ENCODE measurements around the gene CDYL2.

CDYL2 gene

DNA sequence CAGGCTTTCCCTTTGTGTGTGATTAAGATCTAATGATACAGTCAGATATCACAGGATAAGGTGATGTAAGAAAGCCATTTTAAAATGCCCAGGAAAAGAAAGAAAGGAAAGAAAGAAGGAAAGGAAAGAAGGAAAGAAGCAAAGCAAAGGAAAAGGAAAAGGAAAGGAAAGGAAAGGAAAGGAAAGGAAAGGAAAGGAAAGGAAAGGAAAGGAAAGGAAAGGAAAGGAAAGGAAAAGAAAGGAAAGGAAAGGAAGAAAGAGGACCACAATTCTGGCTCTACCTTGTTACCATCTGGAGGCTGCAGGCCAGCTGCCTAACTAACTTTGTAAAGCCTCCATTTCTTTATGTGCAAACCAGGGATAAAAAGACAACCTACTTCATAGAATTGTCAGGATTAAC is 132.0 kb downstream of the CDYL2 start:
- no peak overlapping the region for H3K4me3 ChIP-seq (ENCODE audit: low read depth, low read length)
- no peaks in the 10 kb centered on the region for H3K36me3 ChIP-seq (ENCODE audit: control insufficient read depth, insufficient read depth, low read length)
- H3K27me3 ChIP-seq (ENCODE audit: control insufficient read depth, insufficient read depth, low read length): no peaks in the 10 kb centered on the region
- H3K9ac ChIP-seq (ENCODE audit: low read length): no peak overlapping the region
- no peaks in the 10 kb centered on the region for H3K9me3 ChIP-seq (ENCODE audit: control insufficient read depth, insufficient read depth, low read depth, low read length)
- H3K27ac ChIP-seq (ENCODE audit: low read depth, low read length): no peak overlapping the region
- peaks cover 4% of the 10 kb centered on the region; the same call in 1 of the 2 replicates for H3K4me1 ChIP-seq (ENCODE audit: control insufficient read depth, insufficient read depth, low read length)

DNA sequence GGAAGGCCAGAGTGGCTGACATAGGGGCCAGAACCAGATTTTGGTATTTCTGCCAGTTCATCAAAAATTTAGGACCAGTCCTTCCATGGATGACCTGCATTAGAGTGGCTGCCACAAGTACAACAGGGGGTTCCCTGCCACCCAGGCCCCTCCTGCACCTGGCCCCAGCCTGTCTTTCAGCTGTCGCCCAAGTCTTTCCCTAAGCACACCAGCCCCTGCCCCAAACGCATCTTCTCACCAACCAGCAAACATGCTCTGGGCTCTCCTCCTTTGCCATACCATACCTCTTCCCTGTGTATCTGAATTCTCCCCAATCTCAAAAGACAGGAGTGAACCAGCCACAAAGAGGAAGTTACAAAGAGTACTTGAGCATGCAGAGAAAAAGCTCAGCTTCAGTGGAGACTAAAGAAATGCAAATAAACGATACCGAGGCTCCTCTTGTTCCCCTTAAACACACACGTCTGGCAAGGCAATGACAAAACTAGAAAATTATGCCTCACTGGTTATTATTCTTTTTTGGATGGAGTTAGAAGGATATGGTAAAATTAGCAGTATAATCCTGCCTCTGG is 133.0 kb downstream of the CDYL2 start:
- Histone ChIP-seq H3K36me3 (ENCODE audit: control insufficient read depth, insufficient read depth, low read length) (no peaks in the 10 kb centered on the region), H3K4me1 (ENCODE audit: control insufficient read depth, insufficient read depth, low read length) (peaks cover 14% of the 10 kb centered on the region), H3K27me3 (ENCODE audit: control insufficient read depth, insufficient read depth, low read length) (0 out of 2 replicates have a peak, but pooled peaks cover under 1% of the 10 kb centered on the region), H3K9me3 (ENCODE audit: control insufficient read depth, insufficient read depth, low read depth, low read length) (no peaks in the 10 kb centered on the region), H3K9ac (ENCODE audit: low read length) (no peak overlapping the region), H3K27ac (ENCODE audit: low read depth, low read length) (no peak overlapping the region), H3K4me3 (ENCODE audit: low read depth, low read length) (no peak overlapping the region)

DNA sequence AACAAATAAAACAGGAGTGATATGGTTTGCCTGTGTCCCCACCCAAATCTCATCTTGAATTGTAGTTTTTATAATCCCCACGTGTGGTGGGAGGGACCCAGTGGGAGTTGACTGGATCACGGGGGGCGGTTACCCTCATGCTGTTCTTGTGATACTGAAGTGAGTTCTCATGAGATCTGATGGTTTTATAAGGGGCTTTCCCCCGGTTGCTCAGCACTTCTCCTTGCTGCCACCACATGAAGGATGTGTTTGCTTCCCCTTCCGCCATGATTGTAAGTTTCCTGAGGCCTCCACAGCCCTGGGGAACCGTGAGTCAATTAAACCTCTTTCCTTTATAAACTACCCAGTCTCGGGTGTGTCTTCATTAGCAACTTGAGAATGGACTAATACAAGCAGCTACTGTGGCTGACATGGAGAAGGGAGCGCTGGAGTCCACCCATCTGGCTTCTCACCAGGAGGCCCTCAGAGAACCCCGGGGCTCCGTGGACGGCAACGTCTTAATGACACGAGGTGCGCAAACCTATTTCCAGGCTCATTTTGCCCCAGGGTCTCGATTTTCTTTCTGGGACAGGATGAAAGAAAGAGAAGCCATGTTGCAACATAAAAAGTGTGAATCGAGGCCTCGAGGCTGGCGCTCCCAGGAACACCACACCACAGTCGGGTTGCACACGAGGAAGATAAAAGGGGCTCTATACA is 134.1 kb downstream of the CDYL2 start:
- no peaks in the 10 kb centered on the region for H3K9me3 ChIP-seq (ENCODE audit: control insufficient read depth, insufficient read depth, low read depth, low read length)
- peaks cover 8% of the 10 kb centered on the region for H3K27me3 ChIP-seq (ENCODE audit: control insufficient read depth, insufficient read depth, low read length)
- H3K4me1 ChIP-seq (ENCODE audit: control insufficient read depth, insufficient read depth, low read length): peaks cover 18% of the 10 kb centered on the region
- no peak overlapping the region for H3K4me3 ChIP-seq (ENCODE audit: low read depth, low read length)
- no peaks in the 10 kb centered on the region for H3K36me3 ChIP-seq (ENCODE audit: control insufficient read depth, insufficient read depth, low read length)
- H3K27ac ChIP-seq (ENCODE audit: low read depth, low read length): no peak overlapping the region
- H3K9ac ChIP-seq (ENCODE audit: low read length): no peak overlapping the region

DNA sequence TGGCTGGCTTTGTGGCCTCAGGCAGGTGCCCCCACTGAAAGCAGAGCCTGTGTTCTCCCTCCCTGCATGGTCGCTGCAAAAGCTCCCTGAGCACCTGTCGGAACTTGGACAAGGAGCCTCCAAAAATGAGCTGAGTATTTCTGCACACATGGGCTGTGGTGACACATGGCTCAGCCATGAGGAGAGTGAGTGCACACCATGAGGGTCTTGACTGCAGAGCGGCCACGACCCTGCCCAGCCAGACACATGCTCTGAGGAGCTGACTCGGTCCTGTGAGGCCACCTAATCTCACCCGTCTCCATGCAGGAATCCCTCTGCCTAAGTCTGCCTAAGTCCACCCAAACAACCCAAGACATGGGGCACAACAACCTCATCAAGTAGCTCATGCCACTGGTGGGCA is 134.7 kb downstream of the CDYL2 start:
- Histone ChIP-seq H3K9ac (ENCODE audit: low read length) (no peak overlapping the region), H3K36me3 (ENCODE audit: control insufficient read depth, insufficient read depth, low read length) (no peaks in the 10 kb centered on the region), H3K27ac (ENCODE audit: low read depth, low read length) (no peak overlapping the region), H3K4me3 (ENCODE audit: low read depth, low read length) (no peak overlapping the region), H3K9me3 (ENCODE audit: control insufficient read depth, insufficient read depth, low read depth, low read length) (no peaks in the 10 kb centered on the region), H3K4me1 (ENCODE audit: control insufficient read depth, insufficient read depth, low read length) (peaks cover 18% of the 10 kb centered on the region), H3K27me3 (ENCODE audit: control insufficient read depth, insufficient read depth, low read length) (peaks cover 8% of the 10 kb centered on the region)

DNA sequence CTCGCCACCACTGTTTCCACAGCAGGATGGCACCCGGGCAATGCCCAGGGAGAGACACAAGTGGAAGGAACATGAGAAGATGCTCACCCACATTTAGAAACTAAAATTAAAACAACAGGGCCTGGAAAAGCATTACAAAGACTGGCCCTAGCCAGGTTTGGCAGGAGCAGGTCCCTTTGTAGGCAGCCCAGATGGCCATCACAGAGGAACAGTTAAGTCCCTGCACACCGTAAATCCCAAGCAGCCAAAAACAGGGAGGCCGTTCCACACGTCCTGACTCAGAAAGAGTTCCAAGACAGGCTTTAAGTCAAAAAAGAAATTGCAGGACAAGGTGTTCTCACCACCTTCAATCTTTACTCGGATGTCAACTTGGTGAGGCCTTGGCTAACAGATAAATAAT is 136.5 kb downstream of the CDYL2 start:
- H3K9ac ChIP-seq (ENCODE audit: low read length): no peak overlapping the region
- H3K36me3 ChIP-seq (ENCODE audit: control insufficient read depth, insufficient read depth, low read length): no peaks in the 10 kb centered on the region
- H3K4me1 ChIP-seq (ENCODE audit: control insufficient read depth, insufficient read depth, low read length): peaks cover 18% of the 10 kb centered on the region
- H3K27ac ChIP-seq (ENCODE audit: low read depth, low read length): no peak overlapping the region
- H3K9me3 ChIP-seq (ENCODE audit: control insufficient read depth, insufficient read depth, low read depth, low read length): no peaks in the 10 kb centered on the region
- peaks cover 8% of the 10 kb centered on the region for H3K27me3 ChIP-seq (ENCODE audit: control insufficient read depth, insufficient read depth, low read length)
- no peak overlapping the region for H3K4me3 ChIP-seq (ENCODE audit: low read depth, low read length)

DNA sequence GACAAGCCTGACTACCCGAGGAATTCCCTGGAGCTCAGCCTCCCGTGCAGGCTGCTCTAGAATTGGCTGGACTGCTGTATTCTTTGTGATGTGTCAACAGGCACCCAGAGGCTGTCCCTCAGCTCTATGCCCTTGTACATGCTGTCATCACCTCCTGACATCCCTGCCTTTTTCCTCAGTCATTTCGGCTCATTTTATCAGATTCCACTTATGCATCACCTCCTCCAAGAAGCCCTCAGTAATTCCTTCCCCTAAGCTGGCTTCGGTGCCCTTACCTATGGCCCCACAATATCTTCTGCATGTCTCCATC is 137.2 kb downstream of the CDYL2 start:
- H3K27me3 ChIP-seq (ENCODE audit: control insufficient read depth, insufficient read depth, low read length): peaks cover 8% of the 10 kb centered on the region
- no peaks in the 10 kb centered on the region for H3K9me3 ChIP-seq (ENCODE audit: control insufficient read depth, insufficient read depth, low read depth, low read length)
- H3K9ac ChIP-seq (ENCODE audit: low read length): no peak overlapping the region
- H3K4me3 ChIP-seq (ENCODE audit: low read depth, low read length): no peak overlapping the region; the same call in 1 of the 2 replicates
- peaks cover 18% of the 10 kb centered on the region for H3K4me1 ChIP-seq (ENCODE audit: control insufficient read depth, insufficient read depth, low read length)
- H3K36me3 ChIP-seq (ENCODE audit: control insufficient read depth, insufficient read depth, low read length): no peaks in the 10 kb centered on the region
- H3K27ac ChIP-seq (ENCODE audit: low read depth, low read length): no peak overlapping the region

DNA sequence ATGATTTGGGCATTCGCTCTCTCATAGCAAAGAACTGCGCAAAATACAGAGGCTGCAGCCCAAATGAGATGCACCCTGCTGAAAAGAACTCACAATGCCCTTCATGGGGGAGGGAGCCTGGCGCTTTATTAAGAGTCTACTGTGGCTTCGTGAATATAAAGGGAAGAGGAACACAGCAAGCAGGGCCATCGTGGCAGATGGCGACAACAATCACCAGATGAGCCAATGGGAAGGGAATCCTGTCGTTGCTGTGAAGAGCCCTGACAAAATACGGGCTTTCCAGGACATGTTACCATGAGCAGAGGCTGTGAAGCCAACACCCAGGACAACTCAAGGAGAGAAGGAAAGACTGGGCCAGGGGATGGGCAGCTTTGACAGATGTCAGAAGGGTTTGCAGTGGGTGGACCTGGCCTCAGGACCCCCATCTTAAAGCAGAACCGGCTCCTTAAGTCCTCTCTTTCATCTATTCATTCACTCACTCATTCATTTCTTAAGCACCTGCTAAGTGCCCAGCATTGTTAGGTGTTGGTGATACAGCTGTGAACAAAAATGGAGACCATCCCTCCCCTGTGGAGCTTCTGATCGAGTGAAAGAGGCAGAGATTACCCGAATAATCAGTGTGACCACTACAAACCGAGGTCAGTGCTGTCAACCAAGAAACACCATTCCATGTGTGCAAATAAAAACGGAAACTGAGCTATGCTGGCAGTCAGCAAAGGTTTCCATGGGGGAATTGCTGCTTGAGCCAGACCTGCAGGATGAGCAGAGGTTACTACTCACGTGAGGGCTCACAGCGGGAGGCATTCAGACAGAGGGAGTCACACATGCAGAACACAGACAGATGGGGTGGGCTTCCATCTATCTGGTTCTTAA is 137.8 kb downstream of the CDYL2 start:
- Histone ChIP-seq H3K4me1 (ENCODE audit: control insufficient read depth, insufficient read depth, low read length) (peaks cover 18% of the 10 kb centered on the region), H3K27me3 (ENCODE audit: control insufficient read depth, insufficient read depth, low read length) (peaks cover 8% of the 10 kb centered on the region), H3K9me3 (ENCODE audit: control insufficient read depth, insufficient read depth, low read depth, low read length) (no peaks in the 10 kb centered on the region), H3K36me3 (ENCODE audit: control insufficient read depth, insufficient read depth, low read length) (no peaks in the 10 kb centered on the region), H3K27ac (ENCODE audit: low read depth, low read length) (no peak overlapping the region), H3K9ac (ENCODE audit: low read length) (no peak overlapping the region), H3K4me3 (ENCODE audit: low read depth, low read length) (no peak overlapping the region; the same call in 1 of the 2 replicates)

DNA sequence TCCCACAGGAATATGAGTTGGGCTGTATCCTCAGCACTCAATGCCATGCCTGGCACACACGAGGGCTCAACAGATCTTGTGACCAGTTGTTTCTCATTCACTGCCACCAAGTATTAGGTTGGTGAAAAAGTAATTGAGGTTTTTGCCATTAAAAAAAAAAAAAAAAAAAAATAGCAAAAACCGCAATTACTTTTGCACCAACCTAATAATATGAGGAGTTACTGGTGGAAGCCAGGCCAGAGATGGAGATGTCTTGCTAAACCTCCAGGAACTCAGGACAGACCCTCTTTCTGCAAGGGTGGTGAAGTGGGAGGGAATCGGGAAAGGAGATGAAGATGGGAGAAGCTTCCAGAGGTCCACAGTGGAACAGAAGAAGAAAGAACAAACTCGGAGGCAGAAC is 139.0 kb downstream of the CDYL2 start:
- no peak overlapping the region for H3K27ac ChIP-seq (ENCODE audit: low read depth, low read length)
- no peak overlapping the region for H3K9ac ChIP-seq (ENCODE audit: low read length)
- H3K36me3 ChIP-seq (ENCODE audit: control insufficient read depth, insufficient read depth, low read length): no peaks in the 10 kb centered on the region
- peaks cover under 1% of the 10 kb centered on the region; the same call in 1 of the 2 replicates for H3K9me3 ChIP-seq (ENCODE audit: control insufficient read depth, insufficient read depth, low read depth, low read length)
- peaks cover 14% of the 10 kb centered on the region for H3K4me1 ChIP-seq (ENCODE audit: control insufficient read depth, insufficient read depth, low read length)
- peaks cover 8% of the 10 kb centered on the region for H3K27me3 ChIP-seq (ENCODE audit: control insufficient read depth, insufficient read depth, low read length)
- H3K4me3 ChIP-seq (ENCODE audit: low read depth, low read length): no peak overlapping the region

DNA sequence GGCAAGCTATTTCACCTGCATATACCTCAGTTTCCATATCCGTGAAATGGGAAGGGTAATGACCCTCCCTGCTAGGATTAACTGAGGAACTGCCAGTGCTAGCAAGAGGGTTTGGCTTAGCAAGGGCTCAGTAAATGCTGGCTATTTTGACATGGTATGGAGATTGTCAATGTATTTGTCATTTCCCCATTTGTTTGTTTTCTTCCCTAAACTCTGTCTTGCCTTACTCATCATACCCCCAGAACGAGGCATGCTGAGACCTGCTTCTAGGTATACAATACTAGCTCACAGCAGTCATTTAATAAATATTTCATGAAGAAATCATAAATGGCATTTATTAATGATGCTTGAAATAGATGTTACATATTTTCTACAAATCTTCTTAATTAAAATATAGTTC is 139.6 kb downstream of the CDYL2 start:
- H3K9me3 ChIP-seq (ENCODE audit: control insufficient read depth, insufficient read depth, low read depth, low read length): peaks cover 3% of the 10 kb centered on the region; the same call in 1 of the 2 replicates
- no peak overlapping the region for H3K27ac ChIP-seq (ENCODE audit: low read depth, low read length)
- H3K4me1 ChIP-seq (ENCODE audit: control insufficient read depth, insufficient read depth, low read length): peaks cover 14% of the 10 kb centered on the region
- H3K27me3 ChIP-seq (ENCODE audit: control insufficient read depth, insufficient read depth, low read length): peaks cover 8% of the 10 kb centered on the region
- H3K36me3 ChIP-seq (ENCODE audit: control insufficient read depth, insufficient read depth, low read length): no peaks in the 10 kb centered on the region
- no peak overlapping the region for H3K4me3 ChIP-seq (ENCODE audit: low read depth, low read length)
- H3K9ac ChIP-seq (ENCODE audit: low read length): no peak overlapping the region

DNA sequence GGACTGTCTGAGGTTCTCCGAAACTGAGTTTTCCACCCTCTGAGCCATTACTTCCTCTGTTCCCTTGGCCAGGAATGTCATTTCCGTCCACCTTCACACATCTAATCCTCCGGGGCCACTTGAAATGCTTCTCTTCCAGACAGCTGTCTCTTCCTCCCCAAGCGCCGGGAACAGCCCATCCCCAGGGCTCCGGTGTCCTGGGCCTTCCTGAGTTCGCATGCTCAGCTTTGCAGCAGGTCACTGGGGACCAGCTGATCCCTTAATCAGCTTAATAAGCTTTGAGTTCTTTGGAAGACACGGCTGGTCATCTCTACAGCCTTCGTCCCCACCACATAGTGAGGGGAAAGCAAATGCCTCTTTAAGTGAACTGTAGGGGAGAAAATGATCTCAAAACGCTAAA is 140.2 kb downstream of the CDYL2 start:
- H3K4me1 ChIP-seq (ENCODE audit: control insufficient read depth, insufficient read depth, low read length): peaks cover 14% of the 10 kb centered on the region
- H3K4me3 ChIP-seq (ENCODE audit: low read depth, low read length): no peak overlapping the region
- no peak overlapping the region for H3K9ac ChIP-seq (ENCODE audit: low read length)
- H3K36me3 ChIP-seq (ENCODE audit: control insufficient read depth, insufficient read depth, low read length): no peaks in the 10 kb centered on the region
- H3K27ac ChIP-seq (ENCODE audit: low read depth, low read length): no peak overlapping the region
- peaks cover 3% of the 10 kb centered on the region; the same call in 1 of the 2 replicates for H3K9me3 ChIP-seq (ENCODE audit: control insufficient read depth, insufficient read depth, low read depth, low read length)
- H3K27me3 ChIP-seq (ENCODE audit: control insufficient read depth, insufficient read depth, low read length): peaks cover 8% of the 10 kb centered on the region

DNA sequence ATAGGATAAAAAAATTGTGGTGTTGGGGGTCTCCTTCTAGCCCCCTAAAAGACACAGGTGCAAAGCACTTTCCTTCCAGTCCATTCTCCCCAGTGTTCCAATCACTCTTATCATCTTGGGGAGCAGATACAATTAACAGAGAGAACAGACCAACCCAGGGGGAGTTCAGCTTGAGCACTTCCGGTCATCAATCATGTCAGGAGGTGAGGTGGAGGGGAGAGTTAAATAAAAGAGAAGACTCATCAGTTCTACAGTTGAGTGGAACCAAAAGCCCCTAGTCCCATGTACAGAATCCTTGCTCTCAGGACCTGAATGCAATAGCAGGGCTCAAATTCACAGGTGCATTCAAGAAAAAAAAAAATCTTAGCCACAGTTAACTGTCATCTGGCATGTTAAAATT is 141.3 kb downstream of the CDYL2 start:
- H3K9ac ChIP-seq (ENCODE audit: low read length): no peak overlapping the region

More for the DNA sequence above, 141.3 kb downstream of the CDYL2 start:
- no peak overlapping the region for H3K27ac ChIP-seq (ENCODE audit: low read depth, low read length)
- no peaks in the 10 kb centered on the region for H3K36me3 ChIP-seq (ENCODE audit: control insufficient read depth, insufficient read depth, low read length)
- peaks cover 3% of the 10 kb centered on the region; the same call in 1 of the 2 replicates for H3K9me3 ChIP-seq (ENCODE audit: control insufficient read depth, insufficient read depth, low read depth, low read length)
- peaks cover 14% of the 10 kb centered on the region for H3K4me1 ChIP-seq (ENCODE audit: control insufficient read depth, insufficient read depth, low read length)
- peaks cover 8% of the 10 kb centered on the region for H3K27me3 ChIP-seq (ENCODE audit: control insufficient read depth, insufficient read depth, low read length)
- no peak overlapping the region for H3K4me3 ChIP-seq (ENCODE audit: low read depth, low read length)

Measured in HUES6 (cell line).